A549 (cell line): ENCODE measurements around the gene ADAMTS12. TPM values are rescaled to one million over a fixed set of nuclear protein-coding genes. Genes with fewer than 3 reads are reported as not detected.
A peak's percentile ranks its signal among the peaks of the same experiment; 100 is the strongest.

Source experiments
- ATAC-seq, 2 experiments: fragments of 200-7000 bp in 1 of 2; fragments of >200 bp in 1 of 2; cut with Nextera tagmentation in 1 of 2; cut with Tn5 transposase in 1 of 2; 3 replicates each; pipeline versions ENCODE4 v1.8.0 to v1.9.1; 2018 to 2020; ENCODE audit warnings: mild to moderate bottlenecking in 1 of 2, moderate library complexity in 1 of 2
- CTCF ChIA-PET: fragments of 300-600 bp; sonication (Branson Sonifier 250); formaldehyde crosslinking; extraction: SDS; loops from one replicate; lab custom pipeline; 2021; ENCODE audit warnings: antibody characterized with exemption, inconsistent platforms; lab: Yijun Ruan, JAX
- POLR2A ChIA-PET: fragments of 350-600 bp; formaldehyde crosslinking; extraction: SDS; loops from one replicate; lab custom pipeline; 2021; ENCODE audit warnings: antibody characterized with exemption, inconsistent platforms; lab: Yijun Ruan, JAX
- DNase-seq, 2 experiments: peaks; one replicate each; pipeline versions ENCODE4 v3.0.0 to v3.0.0-alpha.2; 2011 to 2016; ENCODE audit warnings: low read depth in 1 of 2, low spot score in 1 of 2
- FAIRE-seq: peaks from 2 replicates; lab custom pipeline; 2011; peaks lifted over from hg19 to GRCh38; lab: Jason Lieb, UNC
- H3K27ac ChIP-seq, 2 experiments: fragments of >200 bp; sonication (Bioruptor Twin); formaldehyde crosslinking; 3 replicates each; pipeline ENCODE4 v1.5.1; 2016 to 2017
- H3K4me1 ChIP-seq: fragments of >200 bp; sonication (Bioruptor Twin); formaldehyde crosslinking; 3 replicates; pipeline ENCODE4 v1.6.1; 2016
- H3K4me2 ChIP-seq: fragments of >200 bp; sonication (Bioruptor Twin); formaldehyde crosslinking; 3 replicates; pipeline ENCODE4 v1.6.1; 2016
- H3K4me3 ChIP-seq: fragments of >200 bp; sonication (Bioruptor Twin); formaldehyde crosslinking; 3 replicates; pipeline ENCODE4 v1.5.1; 2016
- H3K9me3 ChIP-seq: fragments of >200 bp; sonication (Bioruptor Twin); formaldehyde crosslinking; 3 replicates; pipeline ENCODE4 v1.6.1; 2016
- CBX8 ChIP-seq: fragments of 200-600 bp; sonication (generic); IDR thresholded peaks from 2 replicates; pipeline ENCODE4 v1.6.1; 2016
- EHMT2 ChIP-seq: fragments of 200-600 bp; sonication (generic); IDR thresholded peaks from 2 replicates; pipeline ENCODE4 v1.6.1; 2016; ENCODE audit warnings: antibody characterized with exemption, low read depth, mild to moderate bottlenecking, moderate library complexity
- ESRRA ChIP-seq: fragments of 150-350 bp; IDR thresholded peaks from 2 replicates; pipeline ENCODE4 v1.6.1; 2014; ENCODE audit warnings: mild to moderate bottlenecking, low read length, borderline replicate concordance
- FOSL2 ChIP-seq, 2 experiments: fragments of 450-650 bp in 1 of 2; fragments of >200 bp in 1 of 2; sonication (Bioruptor Twin) in 1 of 2; formaldehyde crosslinking; IDR thresholded peaks; 2 replicates each; pipeline versions ENCODE4 v1.5.0 to v1.6.1; 2016 to 2020; ENCODE audit warnings: mild to moderate bottlenecking in 1 of 2, moderate library complexity in 1 of 2
- HEYL ChIP-seq: fragments of 250-450 bp; sonication (Bioruptor Pico); IDR thresholded peaks from 2 replicates; pipeline ENCODE4 v1.8.0; 2021; ENCODE audit warnings: mild to moderate bottlenecking, moderate library complexity
- HMGXB4 ChIP-seq: fragments of 250-450 bp; sonication (Bioruptor Pico); IDR thresholded peaks from 2 replicates; pipeline ENCODE4 v1.5.0; 2021; ENCODE audit warnings: mild to moderate bottlenecking, moderate library complexity, borderline replicate concordance
- MAFK ChIP-seq: fragments of 450-650 bp; IDR thresholded peaks from 2 replicates; pipeline ENCODE4 v1.6.1; 2014; ENCODE audit not compliant: partially characterized antibody
- MAZ ChIP-seq: fragments of 150-350 bp; IDR thresholded peaks from 2 replicates; pipeline ENCODE4 v1.6.1; 2014; ENCODE audit warnings: antibody characterized with exemption, low read depth, low read length, borderline replicate concordance
- NFE2L2 ChIP-seq: fragments of 150-350 bp; conservative IDR thresholded peaks from 2 replicates; pipeline ENCODE4 v1.6.1; 2014; ENCODE audit warnings: low read length
- NR3C1 ChIP-seq: fragments of >200 bp; sonication (Bioruptor Twin); formaldehyde crosslinking; IDR thresholded peaks from 3 replicates; pipeline ENCODE4 v1.6.1; 2017
- RARB ChIP-seq: fragments of 250-450 bp; sonication (Bioruptor Pico); IDR thresholded peaks from 2 replicates; pipeline ENCODE4 v1.8.0; 2021; ENCODE audit warnings: mild to moderate bottlenecking, moderate library complexity
- SREBF2 ChIP-seq: fragments of 450-650 bp; IDR thresholded peaks from 2 replicates; pipeline ENCODE4 v1.6.1; 2014; ENCODE audit warnings: mild to moderate bottlenecking, moderate library complexity
- TFCP2L1 ChIP-seq: fragments of 250-450 bp; sonication (Bioruptor Pico); IDR thresholded peaks from 2 replicates; pipeline ENCODE4 v1.5.0; 2021; ENCODE audit warnings: mild to moderate bottlenecking
- USF2 ChIP-seq: fragments of 450-650 bp; IDR thresholded peaks from 2 replicates; pipeline ENCODE4 v1.6.1; 2014; ENCODE audit warnings: antibody characterized with exemption
- ZFP36 ChIP-seq: fragments of 450-650 bp; IDR thresholded peaks from 2 replicates; pipeline ENCODE4 v1.6.1; 2014; ENCODE audit warnings: borderline replicate concordance; ENCODE audit not compliant: partially characterized antibody
- ZSCAN20 ChIP-seq: fragments of 250-450 bp; sonication (Bioruptor Pico); IDR thresholded peaks from 2 replicates; pipeline ENCODE4 v1.8.0; 2022; ENCODE audit warnings: mild to moderate bottlenecking, moderate library complexity
- WGBS: methylation state at CpG from one replicate; pipeline ENCODE4 v1.1.6; 2017; ENCODE audit errors: missing lambda C conversion rate; 5-methylcytosine and 5-hydroxymethylcytosine counted together
- polyA plus RNA-seq, 4 experiments: library from polyadenylated mRNA; depleted of rRNA in 3 of 4; stranded (reverse); fragments of >200 nt; fragmentation: RNase III in 1 of 4; extraction: RNeasy Plus Mini Kit Qiagen cat#74134 plus additional on column Dnase treatment in 1 of 4; gene quantifications; 2 replicates in 3 of 4; 3 replicates in 1 of 4; pipeline ENCODE4 v1.2.3, GENCODE V29; 2011 to 2017

ADAMTS12 gene
- polyA plus RNA-seq, 2 of the 4 experiments (the other 2 are of a cell fraction) = 4.8 to 6.8 TPM

- Histone ChIP-seq H3K27ac (no peak overlapping the region), H3K4me3 (no peak overlapping the region), H3K4me1 (no peaks in the 10 kb centered on the region), H3K9me3 (no peaks in the 10 kb centered on the region), H3K4me2 (no peak overlapping the region)
- FAIRE-seq (no peak), ATAC-seq (no peak), DNase-seq (peak in 1 of 2 experiments; percentile 4)
- POLR2A ChIA-PET = no interaction called here
- WGBS = 57% methylated on average over 7 of the region's 7 CpGs
- TF ChIP-seq TFCP2L1 (CRISPR knock-in tag) (no peak), ESRRA (no peak), MAZ (no peak), ZSCAN20 (CRISPR knock-in tag) (no peak), EHMT2 (no peak), CBX8 (no peak), ZFP36 (no peak), NR3C1 (no peak), USF2 (no peak), HMGXB4 (CRISPR knock-in tag) (no peak), SREBF2 (no peak), RARB (CRISPR knock-in tag) (no peak), NFE2L2 (no peak)
- CTCF ChIA-PET = no interaction called here
Measured at GRCh38 chr5:33800241-33800950, 91.4 kb downstream of the ADAMTS12 start.

DNA sequence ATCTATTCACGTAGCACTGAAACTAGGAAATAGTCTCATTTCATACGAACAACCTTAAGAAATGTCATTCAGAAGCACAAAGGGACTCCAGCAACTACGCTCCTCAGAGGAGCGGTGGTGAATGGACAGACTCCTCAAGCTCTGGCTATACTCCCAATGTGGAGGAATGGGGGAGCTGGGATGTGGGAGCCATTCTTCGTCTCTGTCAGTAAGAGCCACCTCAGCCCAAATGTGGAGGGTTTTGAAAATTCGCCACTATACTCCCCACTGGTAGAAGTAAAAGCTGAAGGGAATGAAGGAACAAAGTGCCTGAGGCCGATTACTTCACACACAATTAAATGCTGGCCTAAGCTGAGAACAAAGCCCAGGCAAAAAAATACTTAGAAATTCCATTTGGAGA, 96.3 kb downstream of the ADAMTS12 start:
- 46% methylated on average over 7 of the region's 7 CpGs for WGBS
- H3K9me3 ChIP-seq = no peaks in the 10 kb centered on the region
- H3K4me1 ChIP-seq = no peaks in the 10 kb centered on the region
- ChIA-PET CTCF (no interaction called here), POLR2A (no interaction called here)
- ATAC-seq (no peak), DNase-seq (no peak)
- TF ChIP-seq FOSL2 (IDR thresholded peaks at IDR 0.05) (no peak), FOSL2 (CRISPR knock-in tag; IDR thresholded peaks at IDR 0.05) (no peak)
- TF ChIP-seq, all 56 proteins: peak for 0
- Histone ChIP-seq H3K4me3 (no peak overlapping the region), H3K27ac (no peak overlapping the region), H3K4me2 (no peak overlapping the region)
- FAIRE-seq = no peak

DNA sequence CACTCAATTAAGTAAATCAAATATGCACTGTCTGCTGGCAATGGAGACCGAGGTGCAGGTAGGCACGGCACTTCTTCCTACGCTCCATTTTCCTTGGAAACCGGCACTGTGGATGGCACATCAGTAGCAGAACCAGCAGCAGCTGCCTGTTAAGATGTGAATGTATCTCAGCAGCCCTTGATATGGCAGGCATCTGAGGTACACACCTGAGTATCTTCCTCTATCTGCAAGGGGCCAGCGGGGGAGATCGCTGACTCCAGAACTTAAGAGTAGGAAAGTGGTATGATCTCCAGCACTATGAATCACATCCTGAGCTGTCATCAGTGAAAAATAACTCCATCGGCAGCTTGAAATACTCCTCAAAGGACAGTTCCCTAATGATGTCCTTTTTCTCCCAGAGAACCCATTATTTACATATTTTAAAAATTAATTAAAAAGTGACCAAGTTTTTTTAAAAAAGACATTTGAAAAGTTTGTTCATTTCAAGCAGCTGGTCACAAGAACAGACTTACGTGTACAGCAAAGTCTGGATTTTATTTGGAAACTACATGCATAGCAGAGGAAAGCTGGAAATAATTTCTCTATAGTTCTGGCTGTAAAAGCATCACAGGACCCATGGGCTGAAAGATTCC, 97.1 kb downstream of the ADAMTS12 start:
- DNase-seq = no peak
- Histone ChIP-seq H3K9me3 (no peaks in the 10 kb centered on the region), H3K27ac (no peak overlapping the region), H3K4me2 (no peak overlapping the region), H3K4me3 (no peak overlapping the region)
- no peak for ATAC-seq
- 72% methylated on average over 8 of the region's 8 CpGs for WGBS
- POLR2A ChIA-PET = no interaction called here
- no peak for FAIRE-seq
- CTCF ChIA-PET = no interaction called here
- no peak for TF ChIP-seq HEYL (CRISPR knock-in tag)
- no peak for TF ChIP-seq MAFK
- TF ChIP-seq, all 56 proteins: peak for 0
- H3K4me1 ChIP-seq = no peaks in the 10 kb centered on the region
